GM19238 (cell line): ENCODE data around the gene REPIN1.
A peak's percentile ranks its signal among the peaks of the same experiment; 100 is the strongest.

Experiments
- DNase-seq: peaks from one replicate; pipeline ENCODE4 v3.0.0; 2011; ENCODE audit warnings: low spot score; ENCODE audit not compliant: insufficient read length

The REPIN1 gene

GRCh38 chr7:150404805-150405583 lies 36.4 kb downstream of the REPIN1 start:
- DNase-seq, result peak; percentile 85

- peak; percentile 38 for DNase-seq
Observed at GRCh38 chr7:150405584-150406311, 37.1 kb downstream of the REPIN1 start.

GRCh38 chr7:150406312-150406566 lies 37.6 kb downstream of the REPIN1 start:
- no peak for DNase-seq

- DNase-seq, result peak; percentile 65
Observed at GRCh38 chr7:150406567-150407421, 38.2 kb downstream of the REPIN1 start.

- DNase-seq, result no peak
Observed at GRCh38 chr7:150407588-150408392, 39.2 kb downstream of the REPIN1 start.

GRCh38 chr7:150408393-150409299 lies 40.0 kb downstream of the REPIN1 start:
- DNase-seq, result peak; percentile 47

- no peak for DNase-seq
Observed at GRCh38 chr7:150409300-150410030, 40.8 kb downstream of the REPIN1 start.

GRCh38 chr7:150410131-150410530 lies 41.5 kb downstream of the REPIN1 start:
- DNase-seq, result no peak

- DNase-seq, result no peak
Observed at GRCh38 chr7:150410680-150411346, 42.2 kb downstream of the REPIN1 start.

- no peak for DNase-seq
Observed at GRCh38 chr7:150411606-150412005, 43.0 kb downstream of the REPIN1 start.

- DNase-seq, result no peak
Observed at GRCh38 chr7:150412016-150412415, 43.4 kb downstream of the REPIN1 start.

GRCh38 chr7:150412518-150413488 lies 44.2 kb downstream of the REPIN1 start:
- no peak for DNase-seq

GRCh38 chr7:150413640-150414081 lies 45.0 kb downstream of the REPIN1 start:
- no peak for DNase-seq

GRCh38 chr7:150415161-150416153 lies 46.8 kb downstream of the REPIN1 start:
- no peak for DNase-seq

GRCh38 chr7:150417239-150417638 lies 48.6 kb downstream of the REPIN1 start:
- no peak for DNase-seq

- DNase-seq, result no peak
Observed at GRCh38 chr7:150417863-150418262, 49.2 kb downstream of the REPIN1 start.
